ENCODE data around the gene CCL27.

CCL27 gene

DNA sequence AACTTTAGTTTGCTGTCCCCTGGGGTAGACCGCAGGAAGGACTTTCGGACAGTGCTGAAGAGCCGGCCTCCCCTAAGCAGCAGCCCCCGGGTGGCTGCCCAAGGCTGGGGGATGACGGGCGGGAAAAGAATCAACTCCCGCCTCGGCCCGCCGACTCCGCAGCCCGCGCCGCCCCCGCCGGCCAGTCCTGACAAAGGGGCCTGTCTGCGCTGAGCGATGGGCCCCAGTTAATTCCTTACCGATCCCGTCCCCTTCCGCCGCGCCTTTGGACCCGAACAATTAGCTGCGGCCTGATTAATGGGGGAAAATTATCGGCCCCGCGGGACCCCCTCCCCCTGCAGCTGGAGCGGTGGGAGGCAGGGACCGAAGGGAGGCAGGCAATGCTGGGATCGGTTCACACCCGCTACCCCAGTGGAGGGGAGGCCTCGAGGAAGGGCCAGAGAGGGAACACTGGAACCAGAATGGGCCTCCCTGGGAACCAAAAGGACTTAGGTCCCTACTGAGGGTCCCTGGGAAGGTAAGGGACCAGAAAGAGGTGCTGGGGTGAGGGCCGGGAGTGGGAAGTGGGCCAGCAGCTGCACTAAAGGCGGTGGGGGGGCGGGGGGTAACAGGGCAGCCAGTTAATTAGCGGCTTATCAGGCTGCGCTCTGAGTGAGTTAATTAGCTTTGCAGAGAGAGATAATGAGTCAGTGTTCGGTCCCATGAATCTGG lies 37.8 kb downstream of the CCL27 start:
- DNase-seq = no peak

GRCh38 chr9:34623374-34624235 lies 38.9 kb downstream of the CCL27 start:
- no peak for DNase-seq

- peak; percentile 47 for DNase-seq
These were observed 42.1 kb downstream of the CCL27 start, which contains the start of gene DCTN3 for GRCh38 chr9:34620061-34620994. Gene DCTN3 (minus strand): TSS chr9:34620495. CDS start chr9:34620464, 31 bp downstream.

- no peak for DNase-seq
These were observed 47.3 kb downstream of the CCL27 start for GRCh38 chr9:34615132-34615531.

GRCh38 chr9:34612788-34613390 lies 49.6 kb downstream of the CCL27 start:
- no peak for DNase-seq
